ENCODE measurements around the gene CNKSR2.

CNKSR2 gene

GRCh38 chrX:21610168-21610567 is 235.9 kb downstream of the CNKSR2 start:
- DNase-seq (ENCODE audit: low read depth) = no peak

- no peak for DNase-seq (ENCODE audit: low read depth)
Observed at GRCh38 chrX:21612154-21612553, 237.9 kb downstream of the CNKSR2 start.

DNA sequence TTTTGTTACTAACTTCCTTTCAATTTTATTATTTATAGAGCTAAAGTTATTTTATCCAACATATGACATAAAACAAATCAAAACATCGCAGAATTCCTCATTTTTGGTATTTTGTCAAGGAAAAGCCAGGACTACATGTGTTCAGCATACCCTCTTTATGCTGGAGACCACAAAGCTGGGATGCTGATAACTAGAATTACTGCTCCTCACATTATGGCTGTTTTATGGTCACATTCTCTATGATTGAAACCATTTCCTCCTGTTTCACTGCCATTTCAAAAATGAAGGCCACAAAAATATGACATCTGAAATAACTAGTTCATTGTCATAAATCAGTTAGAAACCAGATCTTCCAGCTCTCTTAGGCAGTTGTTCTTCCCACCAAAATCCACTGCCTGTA is 242.2 kb downstream of the CNKSR2 start:
- DNase-seq (ENCODE audit: low read depth) = no peak

DNA sequence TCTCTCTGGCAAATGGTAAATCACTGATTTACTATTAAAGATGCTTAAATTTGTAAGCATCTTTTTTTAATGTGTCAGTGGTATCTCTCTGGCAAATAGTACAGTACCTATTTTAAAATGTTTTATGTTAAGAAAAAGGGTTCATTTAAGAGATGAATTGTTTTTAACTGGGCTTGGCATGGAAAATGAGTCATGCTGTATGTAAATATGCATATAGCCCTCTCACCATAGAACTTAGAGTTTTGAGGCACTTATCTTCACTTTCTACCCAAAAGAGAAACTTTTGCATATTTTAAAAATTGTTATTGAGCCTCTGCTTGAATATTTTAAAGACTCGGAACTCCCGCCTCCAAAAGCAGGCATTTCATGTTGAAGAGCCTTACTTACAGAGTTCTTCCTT is 246.0 kb downstream of the CNKSR2 start:
- no peak for DNase-seq (ENCODE audit: low read depth)

DNA sequence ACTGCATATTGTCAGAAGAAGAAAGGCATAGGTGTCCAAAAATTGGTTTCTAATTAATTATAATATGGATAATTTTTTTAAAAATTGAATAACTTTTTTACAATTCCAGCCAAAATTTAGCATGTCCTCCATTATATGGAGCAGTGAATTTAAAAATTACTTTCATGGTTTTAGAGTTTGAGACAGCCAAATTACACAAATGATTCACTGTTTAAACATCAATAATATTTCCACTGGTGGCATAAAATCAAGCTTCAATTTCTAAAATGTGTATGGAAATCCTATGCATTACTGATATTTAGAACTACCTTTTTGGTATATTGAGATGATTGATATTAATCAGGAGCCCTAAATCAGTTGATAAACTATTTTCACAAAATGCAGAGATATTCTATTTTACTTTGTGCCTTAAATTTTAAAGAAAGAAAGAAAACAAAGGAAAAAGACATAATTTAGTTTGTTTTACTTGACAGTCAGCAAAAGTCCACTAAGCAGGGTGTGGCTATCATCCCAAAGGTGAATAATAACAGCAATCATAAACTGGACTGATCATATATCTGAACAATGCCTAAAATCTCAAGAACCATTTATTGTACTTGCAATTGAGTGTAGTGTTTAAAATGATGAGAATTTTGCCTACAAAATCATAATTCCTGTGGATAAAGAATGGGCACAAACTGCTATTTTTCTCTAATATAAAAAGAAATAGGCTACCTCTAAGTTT is 249.7 kb downstream of the CNKSR2 start:
- no peak for DNase-seq (ENCODE audit: low read depth)

- DNase-seq (ENCODE audit: low read depth) = no peak
Observed at GRCh38 chrX:21632027-21632426, 257.8 kb downstream of the CNKSR2 start.

- DNase-seq (ENCODE audit: low read depth) = no peak
Observed at GRCh38 chrX:21638311-21638710, 264.1 kb downstream of the CNKSR2 start.

DNA sequence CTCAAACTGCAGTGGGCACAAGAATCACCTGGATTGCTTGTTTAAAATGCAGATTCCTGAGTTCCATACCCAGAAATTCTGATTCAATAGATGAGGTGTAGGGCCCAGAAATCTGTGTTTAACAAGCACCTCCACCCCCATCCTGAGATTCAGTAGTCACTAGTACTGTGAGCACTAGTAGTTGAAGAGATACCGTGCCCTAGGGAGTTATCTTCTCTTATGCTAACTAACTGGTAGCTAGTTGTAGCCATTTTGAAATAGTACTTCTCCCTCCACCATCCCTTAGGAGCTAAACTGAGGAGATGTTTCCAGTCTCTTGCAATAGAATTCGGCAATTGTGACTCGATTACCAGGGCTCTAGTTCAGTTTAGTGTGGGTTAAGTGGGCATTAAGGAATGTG is 265.6 kb downstream of the CNKSR2 start:
- DNase-seq (ENCODE audit: low read depth) = no peak

- DNase-seq (ENCODE audit: low read depth) = no peak
Observed at GRCh38 chrX:21645431-21645830, 271.2 kb downstream of the CNKSR2 start.

- DNase-seq (ENCODE audit: low read depth) = no peak
Observed at GRCh38 chrX:21645886-21646285, 271.7 kb downstream of the CNKSR2 start.

DNA sequence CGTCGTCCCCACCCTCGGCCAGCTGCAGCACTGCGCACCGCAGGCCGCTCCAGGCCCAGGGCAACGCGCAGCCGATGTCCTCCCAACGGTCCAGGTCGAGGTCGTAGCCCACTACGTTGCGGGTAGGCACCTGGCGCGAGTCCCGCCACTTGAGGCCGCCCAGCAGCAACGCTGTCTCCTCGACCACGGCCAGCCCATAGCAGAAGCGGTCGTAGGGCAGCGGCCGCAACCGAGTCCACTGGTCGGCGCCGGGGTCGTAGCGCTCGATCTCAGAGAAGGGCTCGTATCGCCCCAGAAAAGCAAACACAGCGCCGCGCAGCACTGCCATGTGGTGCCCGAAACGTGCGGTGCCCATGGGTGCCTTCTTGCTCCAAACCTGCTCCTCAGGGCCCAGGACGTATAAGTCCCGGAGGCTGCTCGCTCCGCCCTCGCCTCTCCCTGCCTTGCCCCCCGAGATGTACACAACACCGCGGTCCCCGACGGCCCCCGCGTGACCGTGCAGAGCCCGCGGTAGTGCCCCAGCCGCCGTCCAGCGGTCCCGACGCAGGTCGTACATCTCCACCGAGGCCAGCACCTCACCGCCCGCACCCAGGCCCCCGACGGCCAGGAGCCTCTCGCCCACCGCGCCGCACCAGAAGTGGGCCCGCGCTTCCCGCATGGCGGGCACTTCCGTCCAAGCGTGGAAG is 281.8 kb downstream of the CNKSR2 start:
- no peak for DNase-seq (ENCODE audit: low read depth)

DNA sequence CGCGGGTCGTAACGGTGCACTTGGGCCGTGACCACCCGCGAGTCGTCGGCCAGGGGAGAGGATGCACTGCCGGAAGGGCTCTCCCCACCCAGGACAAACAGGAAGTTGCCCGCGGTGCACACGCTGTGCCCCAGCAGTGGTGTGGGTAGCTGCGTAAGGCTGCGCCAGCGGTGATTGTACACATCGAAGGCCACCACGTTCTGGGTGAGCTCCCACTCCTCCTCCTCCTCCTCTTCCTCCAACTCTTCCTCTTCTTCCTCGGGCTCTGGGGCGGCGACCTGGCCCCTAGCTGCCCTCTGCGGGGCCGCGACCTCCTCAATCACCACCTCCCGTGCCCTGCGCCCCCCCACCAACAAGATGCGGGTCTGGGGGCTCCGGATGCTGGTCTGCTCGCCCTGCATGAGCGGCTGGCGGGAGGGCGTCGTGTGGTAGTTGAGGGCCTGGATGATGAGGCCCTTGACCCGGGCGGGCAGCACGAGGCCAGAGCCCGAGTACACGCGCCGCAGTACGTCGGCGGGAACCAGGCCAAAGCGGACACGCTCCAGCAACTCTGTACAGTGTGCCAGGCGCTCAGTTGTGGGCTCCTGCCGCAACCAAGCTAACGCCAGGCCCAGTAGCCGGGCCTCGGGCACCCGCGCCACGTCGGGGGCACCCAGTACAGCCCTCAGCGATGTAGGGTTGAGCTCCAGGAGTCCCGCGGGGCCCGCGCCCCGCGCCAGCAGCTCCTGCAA is 282.5 kb downstream of the CNKSR2 start:
- no peak for DNase-seq (ENCODE audit: low read depth)

- DNase-seq (ENCODE audit: low read depth) = no peak
Observed at GRCh38 chrX:21657318-21658151, 283.3 kb downstream of the CNKSR2 start.

- no peak for DNase-seq (ENCODE audit: low read depth)
Observed at GRCh38 chrX:21658152-21658737, 284.0 kb downstream of the CNKSR2 start, which contains the start of gene KLHL34. KLHL34 (minus strand) TSS chrX:21658330; CDS start chrX:21657788, 542 bp downstream.

DNA sequence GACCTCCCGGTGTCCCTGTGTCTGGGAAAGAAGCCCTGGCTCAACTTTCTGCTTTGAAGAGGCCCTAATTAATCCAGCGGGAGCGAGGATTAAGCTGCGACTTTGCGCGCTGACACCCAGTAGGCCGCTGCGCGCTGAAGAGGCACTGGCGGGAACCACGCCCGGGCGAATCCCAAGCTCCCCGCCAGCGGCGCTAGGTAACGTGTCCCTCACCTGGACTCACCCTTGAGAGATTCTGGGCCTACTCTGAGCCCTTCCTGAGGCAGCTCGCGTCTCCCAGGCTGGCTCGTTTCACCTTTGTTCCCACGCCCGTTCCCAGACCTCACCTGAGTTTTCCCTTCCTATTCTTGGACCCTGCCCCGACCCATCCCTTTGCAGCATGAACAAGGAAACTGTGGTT is 284.5 kb downstream of the CNKSR2 start:
- no peak for DNase-seq (ENCODE audit: low read depth)

DNA sequence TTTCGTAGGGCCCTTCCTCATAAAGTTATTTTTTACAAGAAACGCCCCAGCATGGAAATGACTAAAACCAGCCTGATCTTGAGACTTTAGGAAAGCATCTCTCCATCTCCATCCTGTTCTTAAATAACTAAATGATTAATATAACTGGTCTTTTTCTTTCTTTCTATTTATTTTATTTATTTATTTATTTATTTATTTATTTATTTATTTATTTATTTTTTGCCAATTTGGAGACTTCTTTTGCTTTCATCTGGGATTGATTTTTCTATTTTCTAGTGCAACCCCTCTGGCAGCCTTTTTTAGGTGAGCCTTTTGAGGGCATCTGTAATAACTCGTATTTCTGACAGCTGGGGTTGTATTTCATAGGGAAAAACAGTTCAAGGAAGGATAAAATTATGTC is 285.1 kb downstream of the CNKSR2 start:
- no peak for DNase-seq (ENCODE audit: low read depth)

- no peak for DNase-seq (ENCODE audit: low read depth)
Observed at GRCh38 chrX:21660156-21660555, 285.9 kb downstream of the CNKSR2 start.

- no peak for DNase-seq (ENCODE audit: low read depth)
Observed at GRCh38 chrX:21661316-21661715, 287.1 kb downstream of the CNKSR2 start.

DNA sequence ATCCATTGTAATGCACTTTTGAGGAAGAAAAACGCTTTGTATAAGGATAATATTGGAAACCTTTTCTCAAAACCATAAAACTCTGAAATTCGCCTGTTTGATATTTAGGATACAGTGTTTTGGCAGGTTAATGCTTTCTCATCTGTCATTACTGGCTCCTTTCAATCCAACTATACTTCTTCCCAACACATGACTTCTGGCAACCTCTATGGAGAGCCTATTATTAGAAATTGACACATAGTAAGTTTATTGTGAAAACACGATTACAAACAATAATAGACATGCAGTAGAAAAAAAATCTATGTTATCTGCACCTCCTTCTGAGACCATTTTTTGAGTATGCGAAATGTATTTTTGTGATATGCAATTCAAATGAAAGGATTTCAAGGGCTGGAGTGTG is 288.5 kb downstream of the CNKSR2 start:
- no peak for DNase-seq (ENCODE audit: low read depth)

DNA sequence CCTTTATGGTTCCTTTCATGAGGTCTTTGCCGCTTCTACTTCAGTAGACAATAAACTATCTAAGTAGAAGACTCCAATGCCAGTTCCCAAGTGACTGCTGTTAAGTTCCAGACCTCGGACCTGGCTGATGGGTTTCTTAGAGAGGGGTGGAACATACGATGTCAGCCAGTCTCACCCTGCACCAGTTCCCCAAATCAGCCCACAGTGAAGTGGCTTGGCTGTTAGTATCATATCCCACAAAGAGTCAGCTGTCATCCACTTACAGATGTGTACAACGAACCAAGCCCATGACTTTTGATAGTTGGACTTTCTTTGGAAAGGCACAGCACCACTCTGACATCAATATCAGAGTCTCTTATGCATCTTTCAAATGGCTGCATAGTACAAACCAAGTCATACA is 292.0 kb downstream of the CNKSR2 start:
- DNase-seq (ENCODE audit: low read depth) = no peak

DNA sequence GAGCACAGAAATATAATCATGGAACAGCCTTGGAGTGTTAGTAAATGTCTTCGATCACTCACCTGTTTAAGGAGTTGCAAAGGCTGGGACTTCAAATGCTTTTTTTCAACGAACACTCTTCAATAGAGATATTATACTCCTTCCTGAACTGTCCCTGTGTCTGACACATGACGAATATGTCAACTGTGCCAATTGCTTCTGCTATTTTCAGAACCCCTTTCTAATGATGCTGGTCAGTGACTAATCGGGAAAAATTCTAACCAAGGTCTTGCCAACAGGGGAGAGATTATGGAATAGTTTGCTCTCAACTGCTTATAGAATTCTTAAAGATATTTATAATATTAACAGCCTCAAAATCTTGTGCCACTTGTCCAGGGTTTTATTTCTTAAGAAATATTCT is 292.5 kb downstream of the CNKSR2 start:
- no peak for DNase-seq (ENCODE audit: low read depth)

Data from T follicular helper cell (primary cell).